Right lobe of liver (tissue), 6 donors: ENCODE data around the gene GPR161. TPM values are rescaled to one million over a fixed set of nuclear protein-coding genes. Genes with fewer than 3 reads are reported as not detected.

Experiments
- ATAC-seq, 4 donors: fragments of 200-7000 bp; cut with Tn5 transposase; one replicate each; pipeline ENCODE4 v1.9.1; 2020; ENCODE audit warnings: mild to moderate bottlenecking in 4 of 4, moderate library complexity in 4 of 4
- DNase-seq, 3 donors: peaks; one replicate each; pipeline ENCODE4 v3.0.0-alpha.2; 2020
- H3K27ac ChIP-seq, 3 donors: fragments of 200-600 bp; one replicate each; pipeline ENCODE4 v1.8.0; 2022
- H3K27me3 ChIP-seq, 2 donors: fragments of 200-600 bp; one replicate each; pipeline ENCODE4 v1.8.0; 2022
- H3K36me3 ChIP-seq, 4 donors: fragments of 200-600 bp; sonication (generic) in 1 of 4; one replicate each; pipeline versions ENCODE4 v1.5.1 to v1.8.0; 2017 to 2022; ENCODE audit warnings: control low read depth in 1 of 4
- H3K4me1 ChIP-seq, 4 donors: fragments of 200-600 bp; sonication (generic) in 1 of 4; one replicate each; pipeline versions ENCODE4 v1.5.1 to v1.8.0; 2017 to 2022; ENCODE audit warnings: control low read depth in 1 of 4
- H3K4me3 ChIP-seq, 3 donors: fragments of 200-600 bp; one replicate each; pipeline ENCODE4 v1.8.0; 2022
- H3K9me3 ChIP-seq, 4 donors: fragments of 200-600 bp; sonication (generic) in 1 of 4; one replicate each; pipeline versions ENCODE4 v1.5.1 to v1.8.0; 2017 to 2022; ENCODE audit warnings: control low read depth in 1 of 4
- CTCF ChIP-seq, 4 donors: fragments of 200-600 bp in 3 of 4; fragments of 450-650 bp in 1 of 4; IDR thresholded peaks; one replicate each; pipeline versions ENCODE4 v1.5.1 to v1.8.0; 2016 to 2022; ENCODE audit warnings: antibody characterized with exemption in 4 of 4, mild to moderate bottlenecking in 2 of 4
- POLR2A ChIP-seq: fragments of 450-650 bp; IDR thresholded peaks from one replicate; pipeline ENCODE4 v1.6.1; 2017; ENCODE audit warnings: antibody characterized with exemption, mild to moderate bottlenecking
- WGBS: methylation state at CpG from one replicate; pipeline ENCODE4 v1.1.6; 2018; ENCODE audit warnings: low coverage, low lambda C conversion rate; ENCODE audit not compliant: insufficient coverage; ENCODE audit errors: missing lambda C conversion rate; 5-methylcytosine and 5-hydroxymethylcytosine counted together
- intact Hi-C, 2 donors: fragments of 100-400 bp; cut with DNase I; formaldehyde crosslinking; loops; one replicate each; pipeline versions ENCODE4 v1.11.2 to v1.14.1; 2022
- total RNA-seq, 6 experiments: library from RNA; depleted of rRNA in 2 of 6; stranded (reverse); fragments of >200 nt in 2 of 6; fragmentation: NEBNext Ultra II Directional in 3 of 6; extraction: Animal tissue kit (Norgen Biotek cat#: 25700) in 3 of 6; gene quantifications; one replicate each; pipeline versions ENCODE4 v1.1.0 to v1.2.4, GENCODE V29; 2016 to 2023
- donor health status: DM: no; HTN: yes; CAD: no.
- donor health status: DM: no; HTN: no; CAD: no.
- donor health status: DM: no; HTN: no; CAD: no.
- donor health status: DM: no; HTN: yes; CAD: no.
- donor health status: DM: no; HTN: yes; CAD: no.

GPR161 gene
- total RNA-seq, 6 experiments from 2014 or later, result 0.43 to 1.4 (median 0.48) TPM

GRCh38 chr1:168137515-168137821, 738 bp upstream of the GPR161 start:
- H3K27ac ChIP-seq, result no peak overlapping the region
- DNase-seq, result no peak
- ATAC-seq, result no peak
- peaks cover 0 to 14% of the 10 kb centered on the region in 2 donors for H3K27me3 ChIP-seq
- WGBS, result 32% methylated on average over 6 of the region's 6 CpGs
- intact Hi-C loops, result no loop called here
- H3K9me3 ChIP-seq, result no peaks in the 10 kb centered on the region
- H3K4me1 ChIP-seq, result peaks cover 0 to 7% (median 3%) of the 10 kb centered on the region in 4 donors
- peak overlapping the region; percentile 51 to 60 (median 55) for H3K4me3 ChIP-seq
- H3K36me3 ChIP-seq, result no peaks in the 10 kb centered on the region
- TF ChIP-seq POLR2A (no peak), CTCF (IDR thresholded peaks at IDR 0.05) (no peak)

- TF ChIP-seq POLR2A, result no peak
- TF ChIP-seq CTCF (IDR thresholded peaks at IDR 0.05), result no peak
- H3K27ac ChIP-seq, result no peak overlapping the region
- H3K4me1 ChIP-seq, result peaks cover 0 to 7% (median 3%) of the 10 kb centered on the region in 4 donors
- H3K27me3 ChIP-seq, result peaks cover 0 to 14% of the 10 kb centered on the region in 2 donors
- 1% methylated on average over 17 of the region's 63 CpGs for WGBS
- intact Hi-C loops, result no loop called here
- H3K4me3 ChIP-seq, result peak overlapping the region; percentile 51 to 60 (median 55)
- no peaks in the 10 kb centered on the region for H3K36me3 ChIP-seq
- DNase-seq (peak in 1 of 3 donors; percentile 28), ATAC-seq (peak; percentile 43 to 52 (median 48))
- no peaks in the 10 kb centered on the region for H3K9me3 ChIP-seq
Measured at GRCh38 chr1:168135921-168136708, 615 bp downstream of the GPR161 start.

- WGBS, result 48% methylated on average over 10 of the region's 12 CpGs
- Histone ChIP-seq H3K27ac (no peak overlapping the region), H3K9me3 (no peaks in the 10 kb centered on the region), H3K27me3 (peaks cover 0 to 14% of the 10 kb centered on the region in 2 donors), H3K36me3 (no peaks in the 10 kb centered on the region), H3K4me1 (peaks cover 0 to 7% (median 3%) of the 10 kb centered on the region in 4 donors), H3K4me3 (peak overlapping the region; percentile 51 to 60 (median 55))
- TF ChIP-seq CTCF (IDR thresholded peaks at IDR 0.05) (no peak), POLR2A (no peak)
- DNase-seq, result no peak
- intact Hi-C loops, result no loop called here
- ATAC-seq, result no peak
Measured at GRCh38 chr1:168135116-168135920, 1.4 kb downstream of the GPR161 start.

GRCh38 chr1:168134642-168135041, 2.1 kb downstream of the GPR161 start:
- DNase-seq (no peak), ATAC-seq (no peak)
- Histone ChIP-seq H3K36me3 (no peaks in the 10 kb centered on the region), H3K27me3 (peaks cover 0 to 14% of the 10 kb centered on the region in 2 donors), H3K9me3 (no peaks in the 10 kb centered on the region), H3K4me3 (no peak overlapping the region), H3K27ac (no peak overlapping the region), H3K4me1 (peaks cover 0 to 7% (median 3%) of the 10 kb centered on the region in 4 donors)
- TF ChIP-seq CTCF (IDR thresholded peaks at IDR 0.05) (no peak), POLR2A (no peak)
- 86% methylated on average over 6 of the region's 7 CpGs for WGBS
- intact Hi-C loops, result no loop called here
